ENCODE measurements around the gene HDAC11. TPM values are rescaled to one million over a fixed set of nuclear protein-coding genes. Genes with fewer than 3 reads are reported as not detected.
"Not testable (repeated sequence)": the region's sequence is repeated elsewhere in the genome, so short reads cannot be mapped to it uniquely, and the experiment has no call there.

The HDAC11 gene
- total RNA-seq, 2 experiments from 2014 or later, result 4.5 to 4.6 TPM

DNA sequence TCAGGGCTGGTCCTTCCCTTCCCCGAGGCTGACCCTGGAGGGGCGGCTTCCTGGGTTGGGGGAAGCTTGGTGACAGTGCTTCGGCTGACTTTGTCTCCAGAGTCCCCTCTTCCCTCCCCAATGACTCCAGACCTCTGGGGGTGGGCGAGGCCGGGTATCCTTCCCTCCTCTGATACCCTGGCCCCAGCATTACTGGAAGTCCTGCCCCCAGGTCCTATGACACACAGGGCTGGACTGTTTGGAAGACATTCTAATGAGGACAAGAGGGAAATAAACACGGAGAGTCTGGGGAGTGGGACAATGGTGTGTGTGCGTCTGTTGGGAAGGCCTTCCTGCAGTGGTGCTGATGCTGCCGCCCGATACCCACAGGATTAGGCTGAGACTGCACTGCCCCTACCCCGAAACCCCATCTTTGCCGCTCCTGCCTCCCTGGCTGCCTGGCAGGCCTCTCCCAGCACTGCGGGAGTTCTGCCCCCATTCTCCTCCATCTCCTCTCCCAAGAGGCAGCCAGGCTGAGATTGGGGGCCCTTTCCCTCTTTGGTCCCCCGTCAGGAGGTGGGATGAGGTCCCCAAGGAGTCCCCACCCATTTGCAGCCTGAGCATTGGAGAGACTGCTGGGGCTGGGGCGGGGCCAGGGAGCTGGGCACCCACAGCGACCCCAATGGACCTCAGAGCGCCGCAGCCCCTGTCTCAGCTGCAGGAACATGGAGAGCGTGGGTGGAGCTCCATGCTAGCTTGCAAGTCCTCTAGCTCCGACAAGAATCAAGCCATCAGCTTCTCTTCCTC is 39.1 kb downstream of the HDAC11 start:
- DNase-seq (no peak), ATAC-seq (ENCODE audit: poor library complexity) (no peak)
- no peaks in the 10 kb centered on the region for H3K36me3 Mint-ChIP-seq (ENCODE audit: low read depth)
- POLR2A ChIA-PET, result no interaction called here
- no peaks in the 10 kb centered on the region for H3K9me3 Mint-ChIP-seq
- H3K4me1 Mint-ChIP-seq (ENCODE audit: low read depth), result no peaks in the 10 kb centered on the region
- CTCF ChIA-PET, result no interaction called here
- no peaks in the 10 kb centered on the region for H3K27me3 Mint-ChIP-seq
- Histone ChIP-seq H3K36me3 (ENCODE audit: insufficient read depth, low read length) (no peaks in the 10 kb centered on the region), H3K27ac (ENCODE audit: low read depth in 1 of 2, low read length in 2 of 2) (no peak overlapping the region), H3K4me1 (ENCODE audit: insufficient read depth, low read length) (no peaks in the 10 kb centered on the region), H3K9me3 (ENCODE audit: control insufficient read depth in 1 of 2, insufficient read depth in 1 of 2, low read length in 2 of 2) (peaks cover 0 to 30% of the 10 kb centered on the region in 2 experiments), H3K27me3 (ENCODE audit: control insufficient read depth in 1 of 2, insufficient read depth in 2 of 2, low read length in 2 of 2) (no peaks in the 10 kb centered on the region), H3K4me3 (ENCODE audit: low read length) (no peak overlapping the region)
- TF ChIP-seq, protein P1, sequence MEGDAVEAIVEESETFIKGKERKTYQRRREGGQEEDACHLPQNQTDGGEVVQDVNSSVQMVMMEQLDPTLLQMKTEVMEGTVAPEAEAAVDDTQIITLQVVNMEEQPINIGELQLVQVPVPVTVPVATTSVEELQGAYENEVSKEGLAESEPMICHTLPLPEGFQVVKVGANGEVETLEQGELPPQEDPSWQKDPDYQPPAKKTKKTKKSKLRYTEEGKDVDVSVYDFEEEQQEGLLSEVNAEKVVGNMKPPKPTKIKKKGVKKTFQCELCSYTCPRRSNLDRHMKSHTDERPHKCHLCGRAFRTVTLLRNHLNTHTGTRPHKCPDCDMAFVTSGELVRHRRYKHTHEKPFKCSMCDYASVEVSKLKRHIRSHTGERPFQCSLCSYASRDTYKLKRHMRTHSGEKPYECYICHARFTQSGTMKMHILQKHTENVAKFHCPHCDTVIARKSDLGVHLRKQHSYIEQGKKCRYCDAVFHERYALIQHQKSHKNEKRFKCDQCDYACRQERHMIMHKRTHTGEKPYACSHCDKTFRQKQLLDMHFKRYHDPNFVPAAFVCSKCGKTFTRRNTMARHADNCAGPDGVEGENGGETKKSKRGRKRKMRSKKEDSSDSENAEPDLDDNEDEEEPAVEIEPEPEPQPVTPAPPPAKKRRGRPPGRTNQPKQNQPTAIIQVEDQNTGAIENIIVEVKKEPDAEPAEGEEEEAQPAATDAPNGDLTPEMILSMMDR (IDR thresholded peaks at IDR 0.05), result no peak
- no peak overlapping the region for H3K27ac Mint-ChIP-seq
- intact Hi-C loops (cut with DNase I, micrococcal nuclease), result no loop called here
- no peak overlapping the region for H3K4me3 Mint-ChIP-seq

DNA sequence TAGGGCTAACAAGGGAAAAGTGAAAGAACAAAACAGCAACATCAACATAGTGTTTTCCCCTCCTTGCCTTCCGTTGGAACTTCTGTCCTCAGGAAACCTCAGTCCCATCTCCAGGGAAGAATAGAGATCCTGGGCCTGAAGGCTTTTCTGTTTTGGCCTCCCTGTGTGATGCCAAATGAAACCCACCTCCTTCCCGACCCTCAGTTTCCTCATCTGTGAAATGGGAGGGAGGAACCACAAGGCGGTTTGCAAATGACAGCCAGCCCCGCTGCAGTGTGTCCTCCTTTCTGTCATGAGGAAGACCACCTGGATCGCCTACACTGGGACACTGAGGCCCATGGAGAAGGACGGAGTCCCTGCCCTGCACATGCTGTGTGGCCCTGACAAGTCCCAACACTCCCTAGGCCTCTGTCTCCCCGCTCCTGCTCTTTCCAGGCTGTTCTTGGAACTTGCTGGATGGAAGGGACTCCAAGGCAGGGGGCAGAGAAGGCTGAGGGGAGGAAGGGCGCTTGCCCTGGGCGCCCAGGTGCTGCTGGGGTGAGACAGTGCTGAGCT is 40.3 kb downstream of the HDAC11 start:
- CTCF ChIA-PET, result no interaction called here
- Mint-ChIP-seq H3K4me1 (ENCODE audit: low read depth) (no peaks in the 10 kb centered on the region), H3K4me3 (no peak overlapping the region), H3K36me3 (ENCODE audit: low read depth) (no peaks in the 10 kb centered on the region), H3K27ac (no peak overlapping the region), H3K27me3 (no peaks in the 10 kb centered on the region), H3K9me3 (no peaks in the 10 kb centered on the region)
- H3K4me1 ChIP-seq (ENCODE audit: insufficient read depth, low read length), result no peaks in the 10 kb centered on the region
- DNase-seq (no peak), ATAC-seq (ENCODE audit: poor library complexity) (no peak)
- POLR2A ChIA-PET, result no interaction called here
- no peak overlapping the region for H3K27ac ChIP-seq (ENCODE audit: low read depth in 1 of 2, low read length in 2 of 2)
- no peak overlapping the region for H3K4me3 ChIP-seq (ENCODE audit: low read length)
- intact Hi-C loops (cut with DNase I, micrococcal nuclease), result no loop called here
- TF ChIP-seq, protein P1 (IDR thresholded peaks at IDR 0.05), result no peak
- H3K27me3 ChIP-seq (ENCODE audit: control insufficient read depth in 1 of 2, insufficient read depth in 2 of 2, low read length in 2 of 2), result no peaks in the 10 kb centered on the region
- no peaks in the 10 kb centered on the region for H3K36me3 ChIP-seq (ENCODE audit: insufficient read depth, low read length)
- peaks cover 0 to 30% of the 10 kb centered on the region in 2 experiments for H3K9me3 ChIP-seq (ENCODE audit: control insufficient read depth in 1 of 2, insufficient read depth in 1 of 2, low read length in 2 of 2)

DNA sequence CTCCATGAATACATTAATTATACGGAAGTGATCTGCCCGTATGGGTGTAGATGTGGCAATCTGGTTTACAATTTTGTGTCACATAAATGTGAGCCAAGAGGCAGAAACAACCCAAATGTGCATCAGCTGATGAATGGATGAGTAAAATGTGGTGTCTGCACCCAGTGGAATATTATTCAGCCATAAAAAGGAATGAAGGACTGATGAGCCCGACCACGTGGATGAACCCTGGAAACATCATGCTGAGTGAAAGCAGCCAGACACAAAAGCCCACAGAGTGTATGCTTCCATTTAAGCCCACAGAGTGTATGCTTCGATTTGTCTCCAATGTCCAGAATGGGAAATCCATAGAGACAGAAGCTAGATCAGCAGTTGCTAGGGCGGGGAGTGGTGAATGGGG is 41.2 kb downstream of the HDAC11 start:
- Mint-ChIP-seq H3K9me3 (no peaks in the 10 kb centered on the region), H3K36me3 (ENCODE audit: low read depth) (no peaks in the 10 kb centered on the region), H3K27ac (no peak overlapping the region), H3K4me3 (no peak overlapping the region), H3K27me3 (no peaks in the 10 kb centered on the region), H3K4me1 (ENCODE audit: low read depth) (no peaks in the 10 kb centered on the region)
- H3K27ac ChIP-seq (ENCODE audit: low read depth in 1 of 2, low read length in 2 of 2), result no peak overlapping the region
- no peaks in the 10 kb centered on the region for H3K36me3 ChIP-seq (ENCODE audit: insufficient read depth, low read length)
- no peak for DNase-seq
- no peaks in the 10 kb centered on the region for H3K27me3 ChIP-seq (ENCODE audit: control insufficient read depth in 1 of 2, insufficient read depth in 2 of 2, low read length in 2 of 2)
- ChIA-PET POLR2A (no interaction called here), CTCF (no interaction called here)
- H3K4me3 ChIP-seq (ENCODE audit: low read length), result no peak overlapping the region
- no peak for ATAC-seq (ENCODE audit: poor library complexity)
- intact Hi-C loops (cut with DNase I, micrococcal nuclease), result no loop called here
- TF ChIP-seq, protein P1 (IDR thresholded peaks at IDR 0.05), result no peak
- H3K4me1 ChIP-seq (ENCODE audit: insufficient read depth, low read length), result no peaks in the 10 kb centered on the region
- H3K9me3 ChIP-seq (ENCODE audit: control insufficient read depth in 1 of 2, insufficient read depth in 1 of 2, low read length in 2 of 2), result peaks cover 0 to 30% of the 10 kb centered on the region in 2 experiments

DNA sequence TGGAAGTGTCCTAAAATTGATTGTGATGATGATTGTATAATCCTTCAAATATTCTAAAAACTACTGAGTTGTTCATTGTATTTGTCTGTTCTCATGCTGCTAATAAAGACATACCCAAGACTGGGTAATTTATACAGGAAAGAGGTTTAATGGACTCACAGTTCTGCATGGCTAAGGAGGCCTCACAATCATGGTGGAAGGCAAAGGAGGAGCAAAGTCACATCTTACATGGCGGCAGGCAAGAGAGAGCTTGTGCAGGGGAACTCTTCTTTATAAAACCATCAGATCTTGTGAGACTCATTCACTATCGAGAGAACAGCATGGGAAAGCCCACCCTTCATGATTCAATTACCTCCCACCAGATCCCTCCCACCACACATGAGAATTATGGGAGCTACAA is 41.6 kb downstream of the HDAC11 start:
- H3K4me1 Mint-ChIP-seq (ENCODE audit: low read depth); H3K27ac ChIP-seq (ENCODE audit: low read depth in 1 of 2, low read length in 2 of 2); H3K27me3 Mint-ChIP-seq; H3K4me1 ChIP-seq (ENCODE audit: insufficient read depth, low read length); DNase-seq; H3K4me3 ChIP-seq (ENCODE audit: low read length); intact Hi-C loops (cut with DNase I, micrococcal nuclease); CTCF ChIA-PET; H3K27ac Mint-ChIP-seq; ATAC-seq (ENCODE audit: poor library complexity); H3K36me3 Mint-ChIP-seq (ENCODE audit: low read depth); H3K27me3 ChIP-seq (ENCODE audit: control insufficient read depth in 1 of 2, insufficient read depth in 2 of 2, low read length in 2 of 2); H3K36me3 ChIP-seq (ENCODE audit: insufficient read depth, low read length); H3K9me3 Mint-ChIP-seq; POLR2A ChIA-PET; H3K4me3 Mint-ChIP-seq: not testable (repeated sequence)
- H3K9me3 ChIP-seq (ENCODE audit: control insufficient read depth in 1 of 2, insufficient read depth in 1 of 2, low read length in 2 of 2), result peaks cover 0 to 30% of the 10 kb centered on the region in 2 experiments

Measured in CD4-positive, alpha-beta T cell (primary cell).